Stomach (tissue), 4 donors: ENCODE results near the gene THBS1.

Experiments used
- CTCF ChIP-seq, 7 experiments: fragments of 450-650 bp in 4 of 7; fragments of 200-600 bp in 3 of 7; sonication (generic) in 3 of 7; IDR thresholded peaks; one replicate each; pipeline ENCODE4 v1.5.1; 2016 to 2019; ENCODE audit warnings: antibody characterized with exemption in 7 of 7, control low read depth in 2 of 7, mild to moderate bottlenecking in 1 of 7
- EP300 ChIP-seq: sonication (generic); formaldehyde crosslinking; IDR thresholded peaks from one replicate; pipeline ENCODE4 v1.6.1; 2017; ENCODE audit warnings: antibody characterized with exemption
- POLR2AphosphoS5 ChIP-seq, 3 donors: sonication (generic); formaldehyde crosslinking; IDR thresholded peaks; one replicate each; pipeline ENCODE4 v1.6.1; 2016; ENCODE audit warnings: antibody characterized with exemption in 3 of 3

- TF ChIP-seq CTCF (IDR thresholded peaks at IDR 0.05) (no peak), POLR2AphosphoS5 (IDR thresholded peaks at IDR 0.05) (no peak), EP300 (no peak)
These were observed 65.5 kb downstream of the THBS1 start for GRCh38 chr15:39646425-39646824.
